Measurements from ENCODE around the gene WDR4. TPM values are rescaled to one million over a fixed set of nuclear protein-coding genes. Genes with fewer than 3 reads are reported as not detected.
A peak's percentile ranks its signal among the peaks of the same experiment; 100 is the strongest.
"Not testable (repeated sequence)": the region's sequence is repeated elsewhere in the genome, so short reads cannot be mapped to it uniquely, and the experiment has no call there.

The WDR4 gene
- total RNA-seq, 4 donors from 2014 or later = 12.8 to 51.2 (median 26.3) TPM

GRCh38 chr21:42833859-42834725, 45.2 kb downstream of the WDR4 start:
- DNase-seq = peak in 2 of 3 donors; percentile 12 to 40
- no peaks in the 10 kb centered on the region for H3K27me3 ChIP-seq
- no peaks in the 10 kb centered on the region for H3K9me3 ChIP-seq
- peaks cover 0 to 10% (median 2%) of the 10 kb centered on the region in 4 donors for H3K4me1 ChIP-seq
- TF ChIP-seq POLR2A (IDR thresholded peaks at IDR 0.05) = no peak
- TF ChIP-seq, protein P1, sequence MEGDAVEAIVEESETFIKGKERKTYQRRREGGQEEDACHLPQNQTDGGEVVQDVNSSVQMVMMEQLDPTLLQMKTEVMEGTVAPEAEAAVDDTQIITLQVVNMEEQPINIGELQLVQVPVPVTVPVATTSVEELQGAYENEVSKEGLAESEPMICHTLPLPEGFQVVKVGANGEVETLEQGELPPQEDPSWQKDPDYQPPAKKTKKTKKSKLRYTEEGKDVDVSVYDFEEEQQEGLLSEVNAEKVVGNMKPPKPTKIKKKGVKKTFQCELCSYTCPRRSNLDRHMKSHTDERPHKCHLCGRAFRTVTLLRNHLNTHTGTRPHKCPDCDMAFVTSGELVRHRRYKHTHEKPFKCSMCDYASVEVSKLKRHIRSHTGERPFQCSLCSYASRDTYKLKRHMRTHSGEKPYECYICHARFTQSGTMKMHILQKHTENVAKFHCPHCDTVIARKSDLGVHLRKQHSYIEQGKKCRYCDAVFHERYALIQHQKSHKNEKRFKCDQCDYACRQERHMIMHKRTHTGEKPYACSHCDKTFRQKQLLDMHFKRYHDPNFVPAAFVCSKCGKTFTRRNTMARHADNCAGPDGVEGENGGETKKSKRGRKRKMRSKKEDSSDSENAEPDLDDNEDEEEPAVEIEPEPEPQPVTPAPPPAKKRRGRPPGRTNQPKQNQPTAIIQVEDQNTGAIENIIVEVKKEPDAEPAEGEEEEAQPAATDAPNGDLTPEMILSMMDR (IDR thresholded peaks at IDR 0.05) = no peak
- H3K36me3 ChIP-seq = no peaks in the 10 kb centered on the region
- H3K27ac ChIP-seq = no peak overlapping the region
- no peak overlapping the region for H3K4me3 ChIP-seq

DNA sequence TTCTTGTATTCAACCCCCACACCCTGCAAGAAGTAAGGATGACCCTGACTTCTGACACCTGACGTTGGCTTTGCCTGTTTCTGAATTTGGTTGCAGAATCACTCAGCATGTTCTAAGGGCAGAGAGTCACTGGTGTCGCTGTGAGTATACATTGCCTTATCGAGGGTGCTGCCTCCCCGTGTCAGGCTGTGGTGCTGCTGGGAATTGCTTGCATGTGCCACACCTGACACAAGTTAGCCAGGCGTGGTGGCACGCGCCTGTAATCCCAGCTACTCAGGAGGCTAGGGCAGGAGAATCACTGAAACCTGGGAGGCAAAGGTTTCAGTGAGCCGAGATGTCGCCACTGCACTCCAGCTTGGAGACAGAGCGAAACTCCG, 45.9 kb downstream of the WDR4 start:
- Histone ChIP-seq H3K27ac (no peak overlapping the region), H3K4me3 (no peak overlapping the region), H3K36me3 (no peaks in the 10 kb centered on the region), H3K27me3 (no peaks in the 10 kb centered on the region), H3K4me1 (peaks cover 0 to 10% (median 2%) of the 10 kb centered on the region in 4 donors), H3K9me3 (no peaks in the 10 kb centered on the region)
- TF ChIP-seq, protein P1 (IDR thresholded peaks at IDR 0.05) = peak in 4 of 6 experiments; percentile 13 to 72 (median 58)
- no peak for TF ChIP-seq POLR2A (IDR thresholded peaks at IDR 0.05)
- DNase-seq = peak; percentile 25 to 73 (median 71)

DNA sequence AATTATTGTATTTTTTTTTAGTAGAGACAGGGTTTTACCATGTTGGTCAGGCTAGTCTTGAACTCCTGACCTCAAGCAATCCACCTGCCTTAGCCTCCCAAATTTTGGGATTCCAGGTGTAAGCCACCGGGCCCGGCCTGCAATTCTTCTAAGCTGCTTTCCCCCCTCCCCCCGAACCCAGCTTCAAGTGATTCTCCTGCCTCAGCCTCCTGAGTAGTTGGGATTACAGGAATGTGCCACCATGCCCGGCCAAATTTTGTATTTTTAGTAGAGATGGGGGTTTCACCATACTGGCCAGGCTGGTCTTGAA, 47.1 kb downstream of the WDR4 start:
- peak in 2 of 3 donors; percentile 14 to 19 for DNase-seq
- H3K36me3 ChIP-seq, H3K27ac ChIP-seq, H3K9me3 ChIP-seq, H3K4me1 ChIP-seq, H3K4me3 ChIP-seq, H3K27me3 ChIP-seq: not testable (repeated sequence)

DNA sequence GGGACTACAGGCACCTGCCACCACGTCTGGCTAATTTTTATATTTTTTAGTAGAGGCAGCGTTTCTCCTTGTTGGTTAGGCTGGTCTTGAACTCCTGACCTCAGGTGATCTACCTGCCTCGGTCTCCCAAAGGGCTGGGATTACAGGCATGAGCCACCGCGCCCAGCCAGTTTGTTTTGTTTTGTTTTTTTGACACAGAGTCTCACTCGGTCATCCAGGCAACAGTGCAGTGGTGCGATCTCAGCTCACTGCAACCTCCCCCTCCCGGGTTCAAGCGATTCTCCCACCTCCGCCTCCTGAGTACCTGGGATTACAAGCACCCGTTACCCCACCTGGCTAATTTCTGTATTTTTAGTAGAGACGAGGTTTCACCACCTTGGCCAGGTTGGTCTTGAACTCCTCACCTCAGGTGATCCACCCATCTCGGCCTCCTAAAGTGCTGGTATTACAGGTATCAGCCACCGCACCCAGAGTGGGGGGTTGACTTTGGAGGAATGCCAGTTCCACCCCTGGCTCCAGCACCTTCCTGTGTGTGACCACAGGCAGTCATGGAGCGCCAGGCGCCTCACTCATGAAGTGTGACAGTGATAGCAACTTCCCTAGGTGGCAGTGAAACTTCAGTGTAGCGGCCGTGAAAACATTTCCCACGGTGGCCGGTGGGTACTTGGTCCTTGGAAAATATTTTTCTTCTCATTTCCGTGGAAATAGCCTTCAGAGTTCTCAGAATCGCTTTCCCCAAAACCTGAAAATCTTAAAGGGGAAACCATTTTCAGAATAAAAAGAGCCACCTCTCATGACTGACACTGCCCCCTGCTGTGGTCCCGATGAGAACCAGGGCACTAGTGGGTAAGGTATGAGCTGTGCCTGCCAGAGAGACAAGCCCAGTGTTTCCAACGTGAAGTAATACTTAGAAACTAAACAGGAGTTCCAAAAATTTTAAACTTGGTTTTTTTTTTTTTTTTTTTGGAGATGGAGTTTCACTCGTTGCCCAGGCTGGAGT, 48.6 kb downstream of the WDR4 start:
- TF ChIP-seq, protein P1 (IDR thresholded peaks at IDR 0.05) = peak in 1 of 6 experiments; percentile 13
- no peak for TF ChIP-seq POLR2A (IDR thresholded peaks at IDR 0.05)
- peak in 2 of 3 donors; percentile 15 to 46 for DNase-seq
- no peak overlapping the region for H3K4me3 ChIP-seq
- no peaks in the 10 kb centered on the region for H3K9me3 ChIP-seq
- no peaks in the 10 kb centered on the region for H3K36me3 ChIP-seq
- H3K27me3 ChIP-seq = no peaks in the 10 kb centered on the region
- H3K4me1 ChIP-seq = peaks cover 0 to 10% (median 2%) of the 10 kb centered on the region in 4 donors
- H3K27ac ChIP-seq = no peak overlapping the region

DNA sequence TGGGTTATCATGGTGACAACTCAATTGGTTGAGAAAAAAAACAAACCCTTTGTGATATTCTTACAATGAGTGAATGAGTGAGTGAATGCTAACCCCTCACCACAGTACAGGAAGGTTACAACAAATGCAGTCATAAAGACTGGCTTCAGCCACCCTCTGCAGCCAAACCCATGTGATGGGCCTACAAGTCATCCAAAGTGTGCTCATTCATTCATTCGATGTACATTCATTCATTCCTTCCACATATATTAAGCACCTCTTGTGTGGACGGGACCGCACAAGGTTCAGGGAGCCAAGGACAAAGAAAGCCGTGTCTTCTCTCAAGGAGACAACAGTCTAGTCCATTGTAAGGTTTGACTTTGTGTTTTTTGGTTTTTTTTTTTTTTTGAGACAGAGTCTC, 49.4 kb downstream of the WDR4 start:
- H3K4me3 ChIP-seq = no peak overlapping the region
- H3K4me1 ChIP-seq = peaks cover 0 to 10% (median 2%) of the 10 kb centered on the region in 4 donors
- no peak for TF ChIP-seq POLR2A (IDR thresholded peaks at IDR 0.05)
- TF ChIP-seq, protein P1 (IDR thresholded peaks at IDR 0.05) = no peak
- H3K36me3 ChIP-seq = no peaks in the 10 kb centered on the region
- peak in 2 of 3 donors; percentile 13 to 18 for DNase-seq
- no peaks in the 10 kb centered on the region for H3K9me3 ChIP-seq
- no peak overlapping the region for H3K27ac ChIP-seq
- H3K27me3 ChIP-seq = no peaks in the 10 kb centered on the region
